Measurements from ENCODE around the gene PIBF1.
"Not testable (repeated sequence)": the region's sequence is repeated elsewhere in the genome, so short reads cannot be mapped to it uniquely, and the experiment has no call there.

PIBF1 gene

DNA sequence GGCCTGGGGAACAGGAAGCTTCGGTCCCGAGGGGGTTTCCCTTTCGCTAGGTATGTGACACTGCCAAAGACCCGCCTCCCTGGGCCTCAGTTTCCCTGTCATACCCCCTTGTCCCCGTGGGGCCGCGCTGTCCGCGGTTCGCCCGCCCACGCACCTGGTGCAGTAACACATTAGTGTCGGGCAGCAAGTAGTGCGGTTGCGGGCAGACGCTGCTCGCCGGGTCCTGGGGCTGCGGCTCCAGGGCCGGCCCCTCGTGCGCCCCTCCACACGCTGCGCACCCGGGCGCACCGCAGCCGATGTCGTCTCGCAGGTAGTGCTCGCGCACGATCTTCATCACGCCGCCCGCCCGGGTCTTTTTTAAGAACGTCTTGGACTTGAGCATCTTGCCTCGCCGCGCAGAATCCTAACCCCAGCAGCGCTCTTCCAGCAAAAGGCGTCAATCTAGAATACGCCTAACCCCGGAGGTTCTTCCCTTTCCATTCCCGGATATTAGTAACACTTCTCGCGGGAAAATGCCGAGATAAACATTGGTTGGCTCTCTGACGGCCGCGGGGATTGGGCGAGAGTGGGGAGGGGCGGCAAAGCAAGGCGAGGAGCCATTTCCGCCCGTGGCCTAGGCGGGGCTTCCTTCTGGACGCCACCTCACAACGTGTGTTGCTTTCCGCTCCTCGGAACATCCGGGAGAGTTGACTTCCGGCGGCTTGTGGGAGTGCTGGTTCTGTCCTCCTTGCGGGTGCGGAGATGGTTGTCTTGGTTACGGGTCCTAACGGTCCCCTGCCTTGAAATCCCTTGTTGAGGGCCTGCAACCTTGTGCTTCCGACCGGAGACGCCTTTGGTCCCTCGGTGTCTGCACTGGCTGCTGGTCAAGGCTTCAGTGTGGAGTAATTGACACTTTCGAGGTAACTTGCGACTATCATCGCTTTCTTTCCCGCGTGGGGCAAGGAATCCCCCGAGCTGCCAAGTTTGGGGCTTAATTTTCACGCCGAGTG lies at the start of gene PIBF1, which contains the start of gene DIS3:
Gene PIBF1 (plus strand): TSS at position 683 of the 989 bp plus-strand sequence. CDS start 1,337 bp downstream, outside the sequence.
Gene DIS3 (minus strand): TSS at position 450 of the 989 bp plus-strand sequence. CDS start 68 bp downstream, at position 382.
- H3K27ac Mint-ChIP-seq, result peak within 1 kb of the TSS; percentile 96
- H3K9me3 Mint-ChIP-seq, result no peaks in the 10 kb centered on the region
- peaks cover 38% of the 10 kb centered on the region for H3K4me1 Mint-ChIP-seq (ENCODE audit: low read depth)
- no peaks in the 10 kb centered on the region for H3K27me3 Mint-ChIP-seq
- intact Hi-C loops (cut with micrococcal nuclease), result loop anchor here (1.0 to 5.0 kb wide), 2 partner anchors 54 to 276 kb away; partner anchors contain the start of genes BORA, KLF5 and MZT1
- H3K4me3 Mint-ChIP-seq, result peak within 1 kb of the TSS; percentile 98
- peaks cover 50% of the 10 kb centered on the region for H3K36me3 Mint-ChIP-seq (ENCODE audit: low read depth)

DNA sequence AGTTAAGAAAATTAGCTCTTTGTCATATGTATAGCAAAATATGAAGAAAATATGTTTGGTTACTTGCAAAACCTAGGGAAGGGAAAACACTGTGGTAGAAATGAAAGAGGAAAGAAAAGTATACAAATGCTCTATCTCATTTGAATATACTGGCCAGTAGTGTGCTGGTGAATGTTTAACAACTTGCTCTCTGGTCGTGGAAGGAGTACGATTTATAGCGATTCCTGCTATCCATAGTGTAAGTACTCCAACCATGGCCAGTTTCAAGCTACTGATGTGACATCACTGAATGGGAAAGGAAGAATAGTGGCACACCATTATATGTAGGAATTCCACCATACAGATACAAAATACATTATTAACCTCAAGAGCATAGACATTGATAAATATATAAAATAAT lies 44.9 kb upstream of the PIBF1 start:
- Mint-ChIP-seq H3K36me3 (ENCODE audit: low read depth) (peaks cover 43% of the 10 kb centered on the region), H3K27ac (no peak overlapping the region), H3K4me3 (no peak overlapping the region), H3K4me1 (ENCODE audit: low read depth) (no peaks in the 10 kb centered on the region), H3K27me3 (no peaks in the 10 kb centered on the region), H3K9me3 (no peaks in the 10 kb centered on the region)
- intact Hi-C loops (cut with micrococcal nuclease), result no loop called here

DNA sequence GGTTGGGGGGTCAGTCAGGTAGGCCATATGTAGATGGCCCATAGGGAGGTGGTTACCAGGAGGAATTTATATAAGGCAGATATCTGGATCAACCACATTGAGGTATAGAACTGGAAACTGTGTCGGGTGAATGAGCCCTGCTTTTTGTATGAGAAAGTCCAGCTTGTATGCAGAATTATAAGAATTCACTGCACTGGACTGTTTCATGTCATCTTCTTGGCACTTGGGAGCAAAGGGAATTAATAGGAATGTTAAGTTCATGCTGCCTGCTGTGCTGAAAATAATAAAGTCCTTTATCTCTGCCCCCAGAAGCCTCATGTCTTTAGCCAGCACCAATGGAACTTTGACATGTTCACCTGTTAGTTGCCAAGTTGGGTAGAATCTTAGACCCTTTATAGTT lies 41.9 kb upstream of the PIBF1 start:
- Mint-ChIP-seq H3K27me3 (no peaks in the 10 kb centered on the region), H3K9me3 (no peaks in the 10 kb centered on the region), H3K4me1 (ENCODE audit: low read depth) (no peaks in the 10 kb centered on the region), H3K27ac (no peak overlapping the region), H3K36me3 (ENCODE audit: low read depth) (peaks cover 51% of the 10 kb centered on the region), H3K4me3 (no peak overlapping the region)
- intact Hi-C loops (cut with micrococcal nuclease), result no loop called here

DNA sequence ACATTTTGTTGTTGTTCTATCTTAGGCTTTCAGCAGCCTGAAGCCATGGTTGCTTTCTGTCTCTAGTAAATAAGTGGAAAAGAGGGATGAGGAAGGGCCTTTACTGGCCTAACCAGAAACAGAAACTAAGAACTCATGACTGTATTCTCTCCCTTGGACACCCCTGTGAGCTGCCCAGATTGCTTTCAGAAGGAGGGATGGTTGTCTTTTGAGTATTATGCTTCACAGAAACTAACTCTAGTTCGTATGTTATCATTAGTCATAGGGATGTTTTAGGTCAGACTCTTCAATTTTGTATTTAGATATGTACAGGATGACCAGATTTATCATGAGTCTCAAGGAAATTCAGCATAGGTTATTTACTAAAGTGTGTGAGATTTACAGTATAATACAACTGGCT lies 36.7 kb upstream of the PIBF1 start:
- H3K4me1 Mint-ChIP-seq (ENCODE audit: low read depth), result peaks cover 5% of the 10 kb centered on the region
- H3K36me3 Mint-ChIP-seq (ENCODE audit: low read depth), result peaks cover 70% of the 10 kb centered on the region
- no peak overlapping the region for H3K4me3 Mint-ChIP-seq
- no peaks in the 10 kb centered on the region for H3K9me3 Mint-ChIP-seq
- no peak overlapping the region for H3K27ac Mint-ChIP-seq
- H3K27me3 Mint-ChIP-seq, result no peaks in the 10 kb centered on the region
- intact Hi-C loops (cut with micrococcal nuclease), result no loop called here

- Mint-ChIP-seq H3K4me1 (ENCODE audit: low read depth) (peaks cover 5% of the 10 kb centered on the region), H3K36me3 (ENCODE audit: low read depth) (peaks cover 89% of the 10 kb centered on the region), H3K27ac (no peak overlapping the region), H3K27me3 (no peaks in the 10 kb centered on the region), H3K4me3 (no peak overlapping the region), H3K9me3 (peaks cover 7% of the 10 kb centered on the region)
- intact Hi-C loops (cut with micrococcal nuclease), result no loop called here
Measured at GRCh38 chr13:72751220-72751619, 30.7 kb upstream of the PIBF1 start.

- Mint-ChIP-seq H3K27ac (no peak overlapping the region), H3K9me3 (peaks cover 7% of the 10 kb centered on the region), H3K27me3 (no peaks in the 10 kb centered on the region), H3K36me3 (ENCODE audit: low read depth) (peaks cover 84% of the 10 kb centered on the region), H3K4me3 (no peak overlapping the region), H3K4me1 (ENCODE audit: low read depth) (no peaks in the 10 kb centered on the region)
- intact Hi-C loops (cut with micrococcal nuclease), result no loop called here
Measured at GRCh38 chr13:72754111-72754510, 27.8 kb upstream of the PIBF1 start.

GRCh38 chr13:72757792-72758535 lies 24.0 kb upstream of the PIBF1 start:
- Mint-ChIP-seq H3K4me3 (no peak overlapping the region), H3K4me1 (ENCODE audit: low read depth) (no peaks in the 10 kb centered on the region), H3K27ac (no peak overlapping the region), H3K27me3 (no peaks in the 10 kb centered on the region), H3K9me3 (no peaks in the 10 kb centered on the region), H3K36me3 (ENCODE audit: low read depth) (peaks cover 85% of the 10 kb centered on the region)
- intact Hi-C loops (cut with micrococcal nuclease), result no loop called here

DNA sequence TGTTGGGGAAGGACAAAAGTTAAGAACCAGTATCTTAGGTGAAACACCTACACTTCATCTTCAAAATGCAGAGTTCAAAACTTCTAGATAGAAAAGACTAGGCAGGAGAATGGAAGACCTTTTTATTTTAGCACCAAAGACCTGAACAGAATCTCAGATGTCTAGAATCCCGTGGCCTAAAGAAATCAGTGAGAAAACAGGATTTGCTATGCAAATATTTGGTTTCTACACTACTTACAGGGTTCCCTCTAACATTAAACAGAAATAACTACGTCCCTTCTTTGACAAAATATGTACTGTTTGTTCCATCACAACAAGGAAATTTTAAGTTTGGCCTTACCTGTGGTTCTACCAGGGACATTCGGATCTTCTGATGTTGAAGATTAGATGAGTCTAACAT lies 21.7 kb upstream of the PIBF1 start:
- Mint-ChIP-seq H3K36me3 (ENCODE audit: low read depth) (peaks cover 80% of the 10 kb centered on the region), H3K27me3 (no peaks in the 10 kb centered on the region), H3K27ac (no peak overlapping the region), H3K4me3 (no peak overlapping the region), H3K4me1 (ENCODE audit: low read depth) (no peaks in the 10 kb centered on the region), H3K9me3 (no peaks in the 10 kb centered on the region)
- intact Hi-C loops (cut with micrococcal nuclease), result no loop called here

GRCh38 chr13:72763411-72763810 lies 18.5 kb upstream of the PIBF1 start:
- intact Hi-C loops (cut with micrococcal nuclease), result no loop called here
- no peak overlapping the region for H3K27ac Mint-ChIP-seq
- H3K4me3 Mint-ChIP-seq, result no peak overlapping the region
- no peaks in the 10 kb centered on the region for H3K4me1 Mint-ChIP-seq (ENCODE audit: low read depth)
- no peaks in the 10 kb centered on the region for H3K27me3 Mint-ChIP-seq
- peaks cover 89% of the 10 kb centered on the region for H3K36me3 Mint-ChIP-seq (ENCODE audit: low read depth)
- no peaks in the 10 kb centered on the region for H3K9me3 Mint-ChIP-seq

DNA sequence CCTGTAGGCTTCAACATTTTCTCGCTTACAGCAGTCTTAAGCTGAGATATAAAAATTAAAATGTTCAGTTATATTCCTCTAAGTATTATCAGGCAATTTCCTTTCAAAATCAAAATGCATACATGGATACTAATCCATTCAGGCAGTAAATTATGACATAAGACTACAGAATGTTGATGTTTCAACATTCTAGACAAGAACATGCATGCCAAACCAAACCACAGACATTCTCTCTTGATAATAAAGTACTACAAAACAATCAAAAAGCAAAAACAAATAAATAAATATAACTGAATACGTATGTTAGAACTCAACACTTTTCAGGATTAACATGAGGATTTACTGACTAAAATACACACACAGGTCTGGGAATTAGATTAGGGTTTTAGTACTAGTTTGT lies 7.9 kb upstream of the PIBF1 start:
- peaks cover 7% of the 10 kb centered on the region for H3K4me1 Mint-ChIP-seq (ENCODE audit: low read depth)
- no peak overlapping the region for H3K27ac Mint-ChIP-seq
- H3K9me3 Mint-ChIP-seq, result no peaks in the 10 kb centered on the region
- H3K27me3 Mint-ChIP-seq, result no peaks in the 10 kb centered on the region
- intact Hi-C loops (cut with micrococcal nuclease), result no loop called here
- no peak overlapping the region for H3K4me3 Mint-ChIP-seq
- peaks cover 87% of the 10 kb centered on the region for H3K36me3 Mint-ChIP-seq (ENCODE audit: low read depth)

- H3K9me3 Mint-ChIP-seq, result no peaks in the 10 kb centered on the region
- H3K27me3 Mint-ChIP-seq, result no peaks in the 10 kb centered on the region
- peaks cover 41% of the 10 kb centered on the region for H3K36me3 Mint-ChIP-seq (ENCODE audit: low read depth)
- peaks cover 36% of the 10 kb centered on the region for H3K4me1 Mint-ChIP-seq (ENCODE audit: low read depth)
- peak overlapping the region; percentile 96 for H3K27ac Mint-ChIP-seq
- H3K4me3 Mint-ChIP-seq, result peak overlapping the region; percentile 98
- intact Hi-C loops (cut with micrococcal nuclease), result loop anchor here (5.0 kb wide), 1 partner anchor 275 kb away; the partner anchor contains the start of gene KLF5
Measured at GRCh38 chr13:72782717-72783116, 784 bp downstream of the PIBF1 start.

GRCh38 chr13:72784679-72785078 lies 2.7 kb downstream of the PIBF1 start:
- intact Hi-C loops (cut with micrococcal nuclease), result loop anchor here (5.0 kb wide), 2 partner anchors 273 to 912 kb away; partner anchors contain the start of gene KLF5
- H3K27me3 Mint-ChIP-seq, H3K9me3 Mint-ChIP-seq, H3K4me3 Mint-ChIP-seq, H3K27ac Mint-ChIP-seq: not testable (repeated sequence)
- peaks cover 27% of the 10 kb centered on the region for H3K36me3 Mint-ChIP-seq (ENCODE audit: low read depth)
- peaks cover 37% of the 10 kb centered on the region for H3K4me1 Mint-ChIP-seq (ENCODE audit: low read depth)

- H3K4me1 Mint-ChIP-seq (ENCODE audit: low read depth), result peaks cover 18% of the 10 kb centered on the region
- H3K9me3 Mint-ChIP-seq, result peaks cover 6% of the 10 kb centered on the region
- peak overlapping the region; percentile 38 for H3K27ac Mint-ChIP-seq
- H3K4me3 Mint-ChIP-seq, result no peak overlapping the region
- no peaks in the 10 kb centered on the region for H3K27me3 Mint-ChIP-seq
- intact Hi-C loops (cut with micrococcal nuclease), result loop anchor here (5.0 kb wide), 1 partner anchor 917 kb away; no protein-coding TSS in a partner anchor
- H3K36me3 Mint-ChIP-seq (ENCODE audit: low read depth), result peaks cover 41% of the 10 kb centered on the region
Measured at GRCh38 chr13:72788831-72789230, 6.9 kb downstream of the PIBF1 start.

GRCh38 chr13:72792640-72793039 lies 10.7 kb downstream of the PIBF1 start:
- intact Hi-C loops (cut with micrococcal nuclease), result no loop called here
- H3K27ac Mint-ChIP-seq, result no peak overlapping the region
- peaks cover 59% of the 10 kb centered on the region for H3K36me3 Mint-ChIP-seq (ENCODE audit: low read depth)
- H3K27me3 Mint-ChIP-seq, result no peaks in the 10 kb centered on the region
- H3K4me3 Mint-ChIP-seq, result no peak overlapping the region
- H3K9me3 Mint-ChIP-seq, result peaks cover 13% of the 10 kb centered on the region
- H3K4me1 Mint-ChIP-seq (ENCODE audit: low read depth), result peaks cover 7% of the 10 kb centered on the region

All from dendritic cell treated with granulocyte-macrophage colony-stimulating factor and Interleukin-4, amounts not matched to agents 40 ng/mL and 50 ng/mL, for 4 days (primary cell).